ENCODE data around the gene ADGRV1.
A peak's percentile ranks its signal among the peaks of the same experiment; 100 is the strongest.

ADGRV1 gene

GRCh38 chr5:91079037-91079436 is 520.4 kb downstream of the ADGRV1 start:
- DNase-seq: peak; percentile 5

- no peak for DNase-seq
Measured at GRCh38 chr5:91089758-91090157, 531.2 kb downstream of the ADGRV1 start.

GRCh38 chr5:91090995-91091394 is 532.4 kb downstream of the ADGRV1 start:
- no peak for DNase-seq

- DNase-seq: no peak
Measured at GRCh38 chr5:91091471-91092234, 533.1 kb downstream of the ADGRV1 start.

GRCh38 chr5:91092859-91093783 is 534.5 kb downstream of the ADGRV1 start:
- no peak for DNase-seq

- no peak for DNase-seq
Measured at GRCh38 chr5:91095313-91095712, 536.7 kb downstream of the ADGRV1 start.

GRCh38 chr5:91095786-91096385 is 537.3 kb downstream of the ADGRV1 start:
- DNase-seq: no peak

GRCh38 chr5:91098541-91098940 is 539.9 kb downstream of the ADGRV1 start:
- no peak for DNase-seq

- peak; percentile 1 for DNase-seq
Measured at GRCh38 chr5:91101600-91102379, 543.2 kb downstream of the ADGRV1 start.

- no peak for DNase-seq
Measured at GRCh38 chr5:91103353-91104061, 544.9 kb downstream of the ADGRV1 start.

GRCh38 chr5:91104062-91104448 is 545.5 kb downstream of the ADGRV1 start:
- DNase-seq: no peak

GRCh38 chr5:91106842-91107511 is 548.4 kb downstream of the ADGRV1 start:
- no peak for DNase-seq

- DNase-seq: no peak
Measured at GRCh38 chr5:91109634-91110033, 551.0 kb downstream of the ADGRV1 start.

- DNase-seq: no peak
Measured at GRCh38 chr5:91110686-91111085, 552.1 kb downstream of the ADGRV1 start.

GRCh38 chr5:91111473-91112238 is 553.1 kb downstream of the ADGRV1 start:
- no peak for DNase-seq

GRCh38 chr5:91114658-91115057 is 556.1 kb downstream of the ADGRV1 start:
- DNase-seq: no peak

- no peak for DNase-seq
Measured at GRCh38 chr5:91118354-91118753, 559.8 kb downstream of the ADGRV1 start.

GRCh38 chr5:91118796-91119195 is 560.2 kb downstream of the ADGRV1 start:
- DNase-seq: no peak

GRCh38 chr5:91119217-91119616 is 560.6 kb downstream of the ADGRV1 start:
- no peak for DNase-seq

- DNase-seq: no peak
Measured at GRCh38 chr5:91119981-91120850, 561.6 kb downstream of the ADGRV1 start.

All from DMS79 (cell line).